GM21447 (cell line): ENCODE measurements around the gene AMPD3.

Experiments
- ATAC-seq: cut with Tn5 transposase; IDR thresholded peaks from one replicate; pipeline ENCODE4 v1.9.1; 2021; ENCODE audit not compliant: unreplicated experiment

Gene AMPD3

GRCh38 chr11:10500757-10501684 is 46.0 kb downstream of the AMPD3 start:
- ATAC-seq = no peak

GRCh38 chr11:10502065-10502680 is 47.1 kb downstream of the AMPD3 start:
- ATAC-seq = no peak

- ATAC-seq = no peak
These were observed 47.7 kb downstream of the AMPD3 start for GRCh38 chr11:10502770-10503169.

GRCh38 chr11:10503221-10503620 is 48.2 kb downstream of the AMPD3 start:
- ATAC-seq = no peak

GRCh38 chr11:10503777-10504480 is 48.9 kb downstream of the AMPD3 start:
- no peak for ATAC-seq

GRCh38 chr11:10504490-10504889 is 49.4 kb downstream of the AMPD3 start:
- ATAC-seq = no peak

GRCh38 chr11:10505278-10506007 is 50.4 kb downstream of the AMPD3 start:
- no peak for ATAC-seq

- no peak for ATAC-seq
These were observed 50.9 kb downstream of the AMPD3 start for GRCh38 chr11:10506008-10506370.

- ATAC-seq = no peak
These were observed 56.1 kb downstream of the AMPD3 start for GRCh38 chr11:10511181-10511621.

- ATAC-seq = no peak
These were observed 59.1 kb downstream of the AMPD3 start for GRCh38 chr11:10514202-10514601.

GRCh38 chr11:10514709-10515108 is 59.6 kb downstream of the AMPD3 start:
- no peak for ATAC-seq

- no peak for ATAC-seq
These were observed 60.4 kb downstream of the AMPD3 start for GRCh38 chr11:10515418-10515817.

GRCh38 chr11:10518123-10518522 is 63.1 kb downstream of the AMPD3 start:
- ATAC-seq = no peak

GRCh38 chr11:10518891-10519290 is 63.8 kb downstream of the AMPD3 start:
- no peak for ATAC-seq

- no peak for ATAC-seq
These were observed 64.6 kb downstream of the AMPD3 start for GRCh38 chr11:10519630-10520029.

GRCh38 chr11:10520562-10520961 is 65.5 kb downstream of the AMPD3 start:
- ATAC-seq = no peak

- ATAC-seq = no peak
These were observed 67.2 kb downstream of the AMPD3 start for GRCh38 chr11:10522276-10522675.

GRCh38 chr11:10522921-10523320 is 67.9 kb downstream of the AMPD3 start:
- ATAC-seq = no peak

- ATAC-seq = no peak
These were observed 69.4 kb downstream of the AMPD3 start for GRCh38 chr11:10524471-10524870.

GRCh38 chr11:10526974-10527918 is 72.2 kb downstream of the AMPD3 start:
- ATAC-seq = peak; percentile 98
